Tibial artery (tissue), 4 donors: ENCODE results near the gene PCDHA2.
A peak's percentile ranks its signal among the peaks of the same experiment; 100 is the strongest.
"Not testable (repeated sequence)": the region's sequence is repeated elsewhere in the genome, so short reads cannot be mapped to it uniquely, and the experiment has no call there.

ENCODE experiments used
- DNase-seq, 2 donors: peaks; one replicate each; pipeline ENCODE4 v3.0.0-alpha.2; 2019
- H3K27ac ChIP-seq, 2 donors: fragments of 200-600 bp; sonication (generic) in 1 of 2; 1 replicate in 1 of 2; 2 replicates in 1 of 2; pipeline ENCODE4 v1.5.1; 2018 to 2019; ENCODE audit warnings: mild to moderate bottlenecking in 1 of 2
- H3K27me3 ChIP-seq, 2 donors: fragments of 200-600 bp; sonication (generic) in 1 of 2; one replicate each; pipeline versions ENCODE4 v1.5.1 to v1.6.0; 2016 to 2019
- H3K36me3 ChIP-seq, 3 donors: fragments of 200-600 bp; sonication (generic) in 2 of 3; one replicate each; pipeline ENCODE4 v1.5.1; 2016 to 2019; ENCODE audit warnings: mild to moderate bottlenecking in 2 of 3
- H3K4me1 ChIP-seq, 4 donors: fragments of 200-600 bp; sonication (generic) in 2 of 4; 1 replicate in 3 of 4; 2 replicates in 1 of 4; pipeline ENCODE4 v1.5.1; 2016 to 2019
- H3K4me3 ChIP-seq, 2 donors: fragments of 200-600 bp; sonication (generic) in 1 of 2; 1 replicate in 1 of 2; 2 replicates in 1 of 2; pipeline ENCODE4 v1.5.1; 2018 to 2019; ENCODE audit warnings: mild to moderate bottlenecking in 2 of 2
- H3K9me3 ChIP-seq, 3 donors: fragments of 200-600 bp; sonication (generic) in 1 of 3; one replicate each; pipeline ENCODE4 v1.5.1; 2016 to 2019
- CTCF ChIP-seq, 2 experiments: fragments of 200-600 bp in 1 of 2; fragments of 450-650 bp in 1 of 2; IDR thresholded peaks; one replicate each; pipeline ENCODE4 v1.5.1; 2017 to 2019; ENCODE audit warnings: antibody characterized with exemption in 2 of 2, mild to moderate bottlenecking in 1 of 2, moderate library complexity in 1 of 2
- intact Hi-C: fragments of 100-400 bp; cut with DNase I; formaldehyde crosslinking; loops from one replicate; pipeline ENCODE4 v1.15.0; 2023; ENCODE audit warnings: low total_unique reads

Gene PCDHA2

GRCh38 chr5:140796718-140797095 lies 2.1 kb downstream of the PCDHA2 start:
- peak in 1 of 2 donors; percentile 53 for DNase-seq
- Histone ChIP-seq H3K36me3 (peaks cover 0 to 4% (median 0%) of the 10 kb centered on the region in 3 donors), H3K27ac (no peak overlapping the region), H3K9me3 (peaks cover 0 to 54% (median 44%) of the 10 kb centered on the region in 3 donors), H3K4me3 (no peak overlapping the region), H3K4me1 (no peaks in the 10 kb centered on the region), H3K27me3 (peaks cover 0 to 18% of the 10 kb centered on the region in 2 donors)
- no peak for TF ChIP-seq CTCF (IDR thresholded peaks at IDR 0.05)
- intact Hi-C loops, result no loop called here

- Histone ChIP-seq H3K4me1 (no peaks in the 10 kb centered on the region), H3K9me3 (peaks cover 0 to 45% (median 45%) of the 10 kb centered on the region in 3 donors), H3K4me3 (peak within 1 kb of the TSS; percentile 37 to 40), H3K27me3 (peaks cover 0 to 7% of the 10 kb centered on the region in 2 donors), H3K36me3 (peaks cover 0 to 4% (median 0%) of the 10 kb centered on the region in 3 donors), H3K27ac (no peak within 1 kb of the TSS)
- intact Hi-C loops, result loop anchor here (10.0 kb wide), 1 partner anchor 244 kb away; no protein-coding TSS in a partner anchor
- peak in 1 of 2 donors; percentile 60 for DNase-seq
- TF ChIP-seq CTCF (IDR thresholded peaks at IDR 0.05), result peak; percentile 12 to 19
Observed at GRCh38 chr5:140800816-140801493, 6.3 kb downstream of the PCDHA2 start, which contains the start of gene PCDHA3. Gene PCDHA3, plus strand, starts transcription at chr5:140801057.

- Histone ChIP-seq H3K27me3 (peaks cover 0 to 6% of the 10 kb centered on the region in 2 donors), H3K36me3 (peaks cover 0 to 4% (median 0%) of the 10 kb centered on the region in 3 donors), H3K4me1 (no peaks in the 10 kb centered on the region), H3K9me3 (peaks cover 0 to 45% (median 40%) of the 10 kb centered on the region in 3 donors), H3K27ac (no peak overlapping the region), H3K4me3 (peak overlapping the region; percentile 37 to 40)
- no peak for DNase-seq
- intact Hi-C loops, result loop anchor here (10.0 kb wide), 1 partner anchor 243 kb away; no protein-coding TSS in a partner anchor
- no peak for TF ChIP-seq CTCF (IDR thresholded peaks at IDR 0.05)
Observed at GRCh38 chr5:140801494-140801841, 6.8 kb downstream of the PCDHA2 start.

- H3K36me3 ChIP-seq, H3K27ac ChIP-seq, H3K4me1 ChIP-seq, DNase-seq, H3K27me3 ChIP-seq, H3K4me3 ChIP-seq: not testable (repeated sequence)
- peaks cover 0 to 45% (median 38%) of the 10 kb centered on the region in 3 donors for H3K9me3 ChIP-seq
- intact Hi-C loops, result loop anchor here (10.0 kb wide), 1 partner anchor 242 kb away; no protein-coding TSS in a partner anchor
Observed at GRCh38 chr5:140802381-140802780, 7.7 kb downstream of the PCDHA2 start.

GRCh38 chr5:140802781-140803271 lies 8.2 kb downstream of the PCDHA2 start:
- Histone ChIP-seq H3K27me3 (no peaks in the 10 kb centered on the region), H3K4me1 (no peaks in the 10 kb centered on the region), H3K4me3 (no peak overlapping the region), H3K36me3 (peaks cover 0 to 4% (median 0%) of the 10 kb centered on the region in 3 donors), H3K9me3 (peaks cover 0 to 46% (median 40%) of the 10 kb centered on the region in 3 donors), H3K27ac (no peak overlapping the region)
- no peak for TF ChIP-seq CTCF (IDR thresholded peaks at IDR 0.05)
- peak in 1 of 2 donors; percentile 59 for DNase-seq
- intact Hi-C loops, result loop anchor here (10.0 kb wide), 1 partner anchor 242 kb away; no protein-coding TSS in a partner anchor
